Cardiac atrium fibroblast (primary cell): ENCODE results near the gene ATP5MG. TPM values are rescaled to one million over a fixed set of nuclear protein-coding genes. Genes with fewer than 3 reads are reported as not detected.

Experiments
- total RNA-seq: library from RNA; depleted of rRNA; stranded (reverse); fragments of >200 nt; gene quantifications from 2 replicates; pipeline ENCODE4 v1.2.3, GENCODE V29; 2015

ATP5MG gene, protein sequence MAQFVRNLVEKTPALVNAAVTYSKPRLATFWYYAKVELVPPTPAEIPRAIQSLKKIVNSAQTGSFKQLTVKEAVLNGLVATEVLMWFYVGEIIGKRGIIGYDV
- 40.3 and 41.5 TPM in 2 replicates for total RNA-seq

DNA sequence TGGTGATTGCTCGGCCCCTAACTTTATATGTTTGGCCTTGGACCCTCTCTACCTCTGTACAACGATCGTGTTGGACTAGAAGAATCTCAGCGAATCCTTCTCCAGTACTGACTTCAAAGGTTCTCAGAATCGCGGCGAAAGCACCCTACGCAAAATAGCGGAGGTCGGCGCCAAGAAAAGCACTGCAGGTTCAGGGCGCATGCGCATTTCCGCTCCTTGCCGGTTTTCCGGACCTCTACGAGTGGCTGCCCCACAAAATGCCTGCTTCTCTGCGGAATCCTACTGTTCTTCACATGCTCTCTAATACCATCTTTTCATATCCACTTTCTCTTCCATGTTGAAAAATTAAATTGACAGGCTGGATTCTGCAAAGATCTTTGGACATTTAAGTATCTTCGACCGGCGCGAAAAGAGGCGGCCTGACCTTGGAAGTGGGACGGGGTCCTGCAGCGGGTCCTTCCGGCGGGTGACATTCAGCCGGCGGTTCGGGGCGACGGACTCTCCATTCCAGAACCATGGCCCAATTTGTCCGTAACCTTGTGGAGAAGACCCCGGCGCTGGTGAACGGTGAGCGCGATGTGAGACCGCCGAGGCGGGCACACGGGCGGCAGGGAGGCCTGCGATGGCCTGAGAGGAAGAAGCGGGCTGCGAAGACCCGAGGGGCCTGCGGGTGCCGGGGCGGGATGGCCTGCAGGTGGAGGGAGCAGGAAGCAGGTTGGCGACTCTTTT lies at the start of gene ATP5MG:
ATP5MG (plus strand) TSS at position 456 of the 729 bp plus-strand sequence; CDS start at position 516, 60 bp downstream.

DNA sequence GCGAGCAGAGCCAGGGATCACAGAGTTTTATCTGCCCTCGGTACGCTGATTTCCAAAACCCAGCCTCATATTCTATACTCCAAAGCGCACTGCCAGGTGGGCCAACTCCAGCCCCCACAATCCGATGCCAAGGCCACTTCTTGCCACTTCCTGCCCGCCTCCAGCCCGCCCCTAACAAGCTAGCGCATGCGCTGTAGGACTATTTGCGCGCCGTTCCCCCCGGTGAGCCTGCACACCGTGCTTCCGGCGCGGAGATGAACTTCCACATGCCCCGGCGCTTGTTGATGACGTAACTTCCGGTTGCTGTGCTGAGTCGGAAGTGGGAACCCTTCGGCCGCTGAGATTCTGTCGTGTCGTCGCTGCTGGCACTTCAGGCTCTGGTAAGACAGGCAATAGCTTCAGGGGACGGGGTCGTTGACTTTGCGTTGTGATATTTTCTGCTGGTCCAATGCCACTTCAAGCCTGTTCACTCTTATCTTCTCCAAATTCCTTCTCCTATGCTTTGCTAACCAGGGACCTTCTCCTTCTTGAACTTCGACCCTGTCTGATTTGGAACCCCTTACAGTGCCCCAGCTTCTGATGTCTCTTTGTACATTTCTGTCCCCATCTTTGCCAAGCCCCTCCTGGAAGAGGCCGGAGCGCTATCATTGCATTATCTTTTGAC lies 42.0 kb upstream of the ATP5MG start, which contains the start of gene UBE4A:
UBE4A (plus strand) TSS at position 306 of the 664 bp plus-strand sequence. CDS start 5,481 bp downstream, outside the sequence.

DNA sequence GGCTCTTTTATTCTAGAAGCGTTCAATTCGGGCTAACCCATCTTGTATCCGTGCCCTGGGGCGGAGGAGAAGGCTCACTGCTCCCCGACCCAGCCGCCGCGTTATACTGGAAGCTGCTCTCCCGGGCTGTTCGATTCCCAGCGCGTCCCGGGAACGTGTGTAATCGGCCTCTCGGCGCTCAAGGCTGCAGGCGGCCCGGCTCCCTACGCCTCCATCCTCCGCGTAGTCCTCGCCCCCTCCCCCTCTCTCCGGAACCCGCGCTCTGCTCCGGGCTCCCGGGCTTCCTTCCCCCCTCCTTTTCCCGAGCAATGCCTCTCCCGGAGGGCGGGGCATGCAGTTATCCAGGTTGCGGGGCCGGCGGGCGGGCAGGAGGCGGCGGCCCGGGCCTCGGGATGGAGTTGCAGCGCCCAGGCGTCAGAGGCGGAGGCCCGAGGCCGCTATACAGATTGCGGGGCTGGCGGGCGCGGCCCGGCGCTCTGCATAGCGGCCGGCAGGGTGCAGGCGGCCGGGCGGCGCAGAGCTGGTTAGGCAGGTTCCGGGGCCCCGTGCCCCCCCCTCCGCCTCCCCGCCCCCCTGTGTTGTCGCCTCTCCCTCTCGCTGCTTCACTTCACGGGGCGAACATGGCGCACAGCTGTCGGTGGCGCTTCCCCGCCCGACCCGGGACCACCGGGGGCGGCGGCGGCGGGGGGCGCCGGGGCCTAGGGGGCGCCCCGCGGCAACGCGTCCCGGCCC lies 34.7 kb downstream of the ATP5MG start, which contains the start of gene KMT2A:
KMT2A (plus strand) TSS at position 600 of the 732 bp plus-strand sequence; CDS start at position 621, 21 bp downstream.

Other genes starting within 250 kb of the ATP5MG start
- gene SCN4B, start 248.8 kb upstream of the ATP5MG start, total RNA-seq: not detected in 2 replicates
- gene SCN2B, start 225.0 kb upstream of the ATP5MG start, total RNA-seq: 0.16 TPM in 1 of 2 replicates, not detected in the other
- not detected in 2 replicates for gene JAML, start 176.6 kb upstream of the ATP5MG start, total RNA-seq
- gene MPZL3, start 149.2 kb upstream of the ATP5MG start, total RNA-seq: 0.49 TPM in 1 of 2 replicates, not detected in the other
- gene MPZL2, start 137.3 kb upstream of the ATP5MG start, total RNA-seq: 0.18 and 0.65 TPM in 2 replicates
- gene CD3E, start 96.9 kb upstream of the ATP5MG start, total RNA-seq: not detected in 2 replicates
- gene CD3D, start 58.9 kb upstream of the ATP5MG start, total RNA-seq: not detected in 2 replicates
- gene CD3G, start 57.3 kb upstream of the ATP5MG start, total RNA-seq: not detected in 2 replicates
- 31.8 and 36.5 TPM in 2 replicates for gene UBE4A, start 42.0 kb upstream of the ATP5MG start, total RNA-seq
- 18.8 and 20.1 TPM in 2 replicates for gene KMT2A, start 34.9 kb downstream of the ATP5MG start, total RNA-seq
- not detected in 2 replicates for gene TTC36, start 125.9 kb downstream of the ATP5MG start, total RNA-seq
- gene TMEM25, start 129.6 kb downstream of the ATP5MG start, total RNA-seq: 4.2 and 6.0 TPM in 2 replicates
- gene IFT46, start 164.3 kb downstream of the ATP5MG start, total RNA-seq: 19.5 and 31.3 TPM in 2 replicates
- 151 and 155 TPM in 2 replicates for gene ARCN1, start 170.8 kb downstream of the ATP5MG start, total RNA-seq
- 99.8 and 122 TPM in 2 replicates for gene PHLDB1, start 206.0 kb downstream of the ATP5MG start, total RNA-seq